Measurements from ENCODE around the gene ARHGDIB. TPM values are rescaled to one million over a fixed set of nuclear protein-coding genes. Genes with fewer than 3 reads are reported as not detected.

The ARHGDIB gene
- total RNA-seq, 2 donors from 2014 or later, result 199 to 223 TPM

- H3K36me3 ChIP-seq, result no peaks in the 10 kb centered on the region
- no peak for TF ChIP-seq CTCF (IDR thresholded peaks at IDR 0.05)
- peak overlapping the region in 1 of 2 donors; percentile 19 for H3K27ac ChIP-seq
- H3K9me3 ChIP-seq, result no peaks in the 10 kb centered on the region
- ATAC-seq (ENCODE audit: insufficient number of reproducible peaks, low FRiP score, low read depth) (peak; percentile 54), DNase-seq (ENCODE audit: low spot score) (no peak)
- no peaks in the 10 kb centered on the region for H3K27me3 ChIP-seq (replicated peaks; ENCODE audit: insufficient read depth)
- H3K4me3 ChIP-seq, result peak overlapping the region; percentile 28
- peaks cover 2 to 43% of the 10 kb centered on the region in 2 donors for H3K4me1 ChIP-seq (ENCODE audit: control insufficient read depth in 1 of 2, low read depth in 2 of 2)
Observed at GRCh38 chr12:15001733-15002382, 40.5 kb upstream of the ARHGDIB start.

DNA sequence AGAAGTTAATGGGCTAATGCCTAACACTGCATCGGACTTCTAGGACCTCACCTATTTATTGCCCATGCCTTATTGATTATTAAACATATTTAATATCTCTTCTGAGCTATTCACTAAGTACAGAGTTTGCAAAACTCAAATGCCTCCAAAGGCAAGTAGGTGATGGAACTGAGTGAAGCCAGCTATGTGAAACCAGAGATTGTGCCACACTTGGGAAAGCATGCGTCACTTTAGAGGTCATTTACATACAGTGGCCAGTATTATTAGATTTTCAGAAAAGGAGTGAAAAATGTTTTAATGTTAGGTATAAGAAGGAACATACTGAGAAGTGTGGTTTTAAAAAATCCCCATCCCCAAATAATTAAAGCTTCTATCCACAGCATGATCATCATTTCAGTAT is 39.2 kb upstream of the ARHGDIB start:
- no peak for DNase-seq (ENCODE audit: low spot score)
- ATAC-seq (ENCODE audit: insufficient number of reproducible peaks, low FRiP score, low read depth), result no peak
- no peak overlapping the region for H3K27ac ChIP-seq
- H3K4me1 ChIP-seq (ENCODE audit: control insufficient read depth in 1 of 2, low read depth in 2 of 2), result peaks cover 4 to 45% of the 10 kb centered on the region in 2 donors
- no peaks in the 10 kb centered on the region for H3K36me3 ChIP-seq
- H3K9me3 ChIP-seq, result no peaks in the 10 kb centered on the region
- H3K27me3 ChIP-seq (replicated peaks; ENCODE audit: insufficient read depth), result no peaks in the 10 kb centered on the region
- no peak overlapping the region for H3K4me3 ChIP-seq
- no peak for TF ChIP-seq CTCF (IDR thresholded peaks at IDR 0.05)

- TF ChIP-seq CTCF (IDR thresholded peaks at IDR 0.05), result no peak
- Histone ChIP-seq H3K9me3 (no peaks in the 10 kb centered on the region), H3K27ac (no peak overlapping the region), H3K4me3 (no peak overlapping the region), H3K36me3 (no peaks in the 10 kb centered on the region), H3K27me3 (replicated peaks; ENCODE audit: insufficient read depth) (no peaks in the 10 kb centered on the region), H3K4me1 (ENCODE audit: control insufficient read depth in 1 of 2, low read depth in 2 of 2) (peaks cover 6 to 48% of the 10 kb centered on the region in 2 donors)
- DNase-seq (ENCODE audit: low spot score), result no peak
- no peak for ATAC-seq (ENCODE audit: insufficient number of reproducible peaks, low FRiP score, low read depth)
Observed at GRCh38 chr12:14999695-15000365, 38.4 kb upstream of the ARHGDIB start.

GRCh38 chr12:14999021-14999694 is 37.8 kb upstream of the ARHGDIB start:
- Histone ChIP-seq H3K36me3 (no peaks in the 10 kb centered on the region), H3K27ac (no peak overlapping the region), H3K9me3 (no peaks in the 10 kb centered on the region), H3K27me3 (replicated peaks; ENCODE audit: insufficient read depth) (no peaks in the 10 kb centered on the region), H3K4me1 (ENCODE audit: control insufficient read depth in 1 of 2, low read depth in 2 of 2) (peaks cover 6 to 54% of the 10 kb centered on the region in 2 donors), H3K4me3 (no peak overlapping the region)
- no peak for TF ChIP-seq CTCF (IDR thresholded peaks at IDR 0.05)
- DNase-seq (ENCODE audit: low spot score) (no peak), ATAC-seq (ENCODE audit: insufficient number of reproducible peaks, low FRiP score, low read depth) (no peak)

GRCh38 chr12:14997998-14998397 is 36.6 kb upstream of the ARHGDIB start:
- Histone ChIP-seq H3K27ac (no peak overlapping the region), H3K36me3 (no peaks in the 10 kb centered on the region)

More at GRCh38 chr12:14997998-14998397, 36.6 kb upstream of the ARHGDIB start:
- ATAC-seq (ENCODE audit: insufficient number of reproducible peaks, low FRiP score, low read depth), result no peak
- Histone ChIP-seq H3K9me3 (no peaks in the 10 kb centered on the region), H3K4me3 (no peak overlapping the region), H3K4me1 (ENCODE audit: control insufficient read depth in 1 of 2, low read depth in 2 of 2) (peaks cover 9 to 61% of the 10 kb centered on the region in 2 donors), H3K27me3 (replicated peaks; ENCODE audit: insufficient read depth) (no peaks in the 10 kb centered on the region)
- DNase-seq (ENCODE audit: low spot score), result no peak
- TF ChIP-seq CTCF (IDR thresholded peaks at IDR 0.05), result no peak

Measured in thoracic aorta (tissue), 2 donors.